HG03558 (cell line): Measurements from ENCODE around the gene DCC.
A peak's percentile ranks its signal among the peaks of the same experiment; 100 is the strongest.

Source experiments
- ATAC-seq: cut with Tn5 transposase; IDR thresholded peaks from one replicate; pipeline ENCODE4 v1.9.1; 2021; ENCODE audit warnings: moderate number of reproducible peaks; ENCODE audit not compliant: unreplicated experiment; ENCODE audit errors: extremely low read depth

The DCC gene

GRCh38 chr18:53266850-53267249 lies 926.9 kb downstream of the DCC start:
- no peak for ATAC-seq

GRCh38 chr18:53268455-53268854 lies 928.5 kb downstream of the DCC start:
- no peak for ATAC-seq

GRCh38 chr18:53281406-53281805 lies 941.4 kb downstream of the DCC start:
- no peak for ATAC-seq

GRCh38 chr18:53283708-53284107 lies 943.7 kb downstream of the DCC start:
- no peak for ATAC-seq

- no peak for ATAC-seq
These were observed 965.5 kb downstream of the DCC start for GRCh38 chr18:53305461-53305860.

GRCh38 chr18:53319628-53320027 lies 979.6 kb downstream of the DCC start:
- no peak for ATAC-seq

GRCh38 chr18:53322163-53322562 lies 982.2 kb downstream of the DCC start:
- no peak for ATAC-seq

- no peak for ATAC-seq
These were observed 984.4 kb downstream of the DCC start for GRCh38 chr18:53324353-53324752.

- ATAC-seq: no peak
These were observed 1020.8 kb downstream of the DCC start for GRCh38 chr18:53360501-53361443.

- ATAC-seq: no peak
These were observed 1035.6 kb downstream of the DCC start for GRCh38 chr18:53375621-53376020.

- peak; percentile 83 for ATAC-seq
These were observed 1040.2 kb downstream of the DCC start for GRCh38 chr18:53380063-53380639.

- no peak for ATAC-seq
These were observed 1042.9 kb downstream of the DCC start for GRCh38 chr18:53382870-53383269.

GRCh38 chr18:53385889-53386288 lies 1045.9 kb downstream of the DCC start:
- ATAC-seq: no peak

GRCh38 chr18:53387581-53387980 lies 1047.6 kb downstream of the DCC start:
- ATAC-seq: no peak

- no peak for ATAC-seq
These were observed 1062.7 kb downstream of the DCC start for GRCh38 chr18:53402670-53403069.

GRCh38 chr18:53408271-53408670 lies 1068.3 kb downstream of the DCC start:
- ATAC-seq: no peak

GRCh38 chr18:53411511-53411910 lies 1071.5 kb downstream of the DCC start:
- no peak for ATAC-seq

- ATAC-seq: no peak
These were observed 1077.0 kb downstream of the DCC start for GRCh38 chr18:53417003-53417402.

- ATAC-seq: no peak
These were observed 1081.9 kb downstream of the DCC start for GRCh38 chr18:53421869-53422268.

- no peak for ATAC-seq
These were observed 1082.9 kb downstream of the DCC start for GRCh38 chr18:53422896-53423295.

GRCh38 chr18:53426666-53427184 lies 1086.7 kb downstream of the DCC start:
- ATAC-seq: no peak
